SK-N-SH (cell line): ENCODE data around the gene PACSIN1.

Experiments used
- JUND ChIP-seq: IDR thresholded peaks from 2 replicates; pipeline ENCODE4 v1.4.0; 2012
- TF ChIP-seq, protein P1 (sequence below): IDR thresholded peaks from 2 replicates; pipeline ENCODE4; 2012

DNA sequence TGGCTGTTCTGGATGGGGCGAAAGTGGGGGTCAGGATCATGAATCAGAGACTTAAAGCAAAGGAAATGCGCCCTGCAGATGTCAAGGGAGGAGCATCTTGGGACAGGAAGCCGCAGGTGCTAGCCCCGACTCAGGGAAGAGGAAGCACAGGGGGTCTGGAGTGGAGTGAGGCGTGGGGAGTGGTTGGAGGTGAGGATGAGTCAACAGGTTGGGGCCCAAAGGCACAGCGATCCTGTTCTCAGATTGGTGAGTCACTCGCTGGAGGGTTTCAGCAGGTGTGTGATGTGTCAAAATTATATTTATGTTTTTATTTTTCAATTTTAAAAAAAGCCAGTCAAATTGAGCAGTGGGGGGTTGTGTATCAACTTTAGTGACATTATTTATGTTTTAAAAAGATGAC lies 19.0 kb downstream of the PACSIN1 start:
- TF ChIP-seq JUND = no peak
- TF ChIP-seq, protein P1, sequence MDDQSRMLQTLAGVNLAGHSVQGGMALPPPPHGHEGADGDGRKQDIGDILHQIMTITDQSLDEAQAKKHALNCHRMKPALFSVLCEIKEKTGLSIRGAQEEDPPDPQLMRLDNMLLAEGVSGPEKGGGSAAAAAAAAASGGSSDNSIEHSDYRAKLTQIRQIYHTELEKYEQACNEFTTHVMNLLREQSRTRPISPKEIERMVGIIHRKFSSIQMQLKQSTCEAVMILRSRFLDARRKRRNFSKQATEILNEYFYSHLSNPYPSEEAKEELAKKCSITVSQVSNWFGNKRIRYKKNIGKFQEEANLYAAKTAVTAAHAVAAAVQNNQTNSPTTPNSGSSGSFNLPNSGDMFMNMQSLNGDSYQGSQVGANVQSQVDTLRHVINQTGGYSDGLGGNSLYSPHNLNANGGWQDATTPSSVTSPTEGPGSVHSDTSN = no peak
